DMS 273 (cell line): ENCODE results near the gene CCDC60.

Experiments used
- DNase-seq: peaks from one replicate; lab custom pipeline; 2025; ENCODE audit not compliant: unreplicated experiment; lab: John Stamatoyannopoulos, UW

CCDC60 gene

DNA sequence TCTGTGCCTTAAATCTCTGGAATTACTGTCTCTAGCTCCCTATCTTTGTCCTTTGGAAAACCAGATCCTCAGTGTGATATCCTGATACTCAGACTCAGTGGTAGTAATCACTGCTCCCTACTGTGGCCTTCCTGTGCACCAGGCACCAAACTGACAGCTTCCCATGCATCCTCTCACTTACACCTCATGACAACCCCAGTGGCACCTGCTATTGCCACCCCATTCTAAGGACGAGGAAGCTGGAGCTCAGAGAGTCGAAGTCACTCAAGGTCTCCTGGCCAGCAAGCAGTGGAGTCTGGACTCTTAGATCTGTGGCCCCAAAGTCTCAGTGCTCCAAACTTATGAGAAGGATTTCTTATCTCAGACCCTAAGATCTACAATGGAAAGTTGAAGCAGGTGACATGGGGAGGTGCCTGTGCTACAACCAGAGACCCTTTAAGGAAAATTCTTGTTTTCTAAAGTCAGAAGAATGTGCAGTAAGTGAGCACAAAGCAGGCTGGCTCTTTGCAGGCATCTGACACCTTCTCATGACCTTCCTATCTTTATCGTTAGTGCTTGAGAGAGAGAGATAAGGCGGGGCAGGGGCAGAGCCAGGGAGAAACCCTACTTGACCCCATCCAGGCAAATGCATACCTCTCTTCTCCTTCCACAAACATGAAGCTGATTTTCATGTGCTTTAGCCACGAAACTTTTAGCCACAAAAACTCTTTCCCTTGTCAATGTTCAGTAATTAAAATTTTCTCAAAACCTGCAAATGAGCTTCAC lies 47.1 kb downstream of the CCDC60 start:
- DNase-seq = no peak

DNA sequence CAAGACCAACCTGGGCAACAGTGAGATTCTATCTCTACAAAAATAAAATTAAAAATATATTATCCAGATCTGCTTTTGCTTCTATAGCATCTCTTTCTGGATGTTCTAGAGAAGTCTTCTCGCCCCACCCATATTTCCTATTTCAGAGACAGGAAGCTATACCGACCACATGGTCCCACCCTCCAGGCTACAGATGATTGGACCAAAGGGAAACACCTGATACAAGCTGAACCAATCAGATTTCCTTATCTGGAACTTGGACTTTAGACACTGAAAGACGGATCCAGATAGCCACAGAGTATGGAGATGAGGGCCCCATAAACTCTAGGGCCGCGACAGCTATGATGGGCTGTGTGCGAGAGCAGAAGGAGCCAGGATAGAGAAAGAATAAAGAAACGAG lies 48.7 kb downstream of the CCDC60 start:
- DNase-seq = no peak

DNA sequence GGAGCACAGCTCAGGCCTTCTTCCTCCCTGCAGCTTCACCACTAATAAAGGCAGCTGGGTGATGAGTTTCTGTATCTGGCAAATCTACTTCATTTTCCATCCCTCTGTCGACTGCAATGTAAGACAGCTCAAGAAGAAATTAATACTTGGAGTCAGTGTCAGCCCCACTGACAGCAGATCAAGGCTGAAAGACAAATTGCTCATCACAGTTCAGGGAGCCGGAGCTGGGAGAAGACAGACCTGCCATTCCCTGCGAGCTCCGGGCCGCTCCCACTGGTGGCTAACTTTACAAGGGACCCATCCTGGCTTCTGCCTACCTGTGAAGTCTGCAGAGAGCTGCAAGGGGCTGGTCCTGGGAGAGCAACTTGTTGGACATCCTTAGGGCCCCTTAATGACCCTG lies 49.8 kb downstream of the CCDC60 start:
- DNase-seq = no peak

DNA sequence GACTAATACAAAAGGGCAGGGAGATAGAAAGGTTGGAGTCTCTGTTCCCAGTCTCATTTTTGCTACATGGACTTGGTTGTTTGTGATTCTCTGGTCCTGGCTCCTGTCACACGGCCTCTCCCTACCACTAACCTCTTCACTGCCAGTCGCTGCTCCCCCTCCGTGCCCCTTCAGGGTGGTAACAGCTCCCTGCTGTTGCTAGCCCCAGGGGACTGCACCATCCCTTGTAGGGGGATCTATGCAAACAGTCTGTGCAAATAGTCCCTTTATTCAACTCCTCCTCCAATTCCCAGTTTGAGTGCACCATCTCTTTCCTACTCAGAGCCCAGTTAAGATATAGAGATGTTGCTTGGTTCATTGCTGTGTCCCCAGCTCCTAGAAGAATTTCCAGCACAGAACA lies 51.1 kb downstream of the CCDC60 start:
- no peak for DNase-seq

DNA sequence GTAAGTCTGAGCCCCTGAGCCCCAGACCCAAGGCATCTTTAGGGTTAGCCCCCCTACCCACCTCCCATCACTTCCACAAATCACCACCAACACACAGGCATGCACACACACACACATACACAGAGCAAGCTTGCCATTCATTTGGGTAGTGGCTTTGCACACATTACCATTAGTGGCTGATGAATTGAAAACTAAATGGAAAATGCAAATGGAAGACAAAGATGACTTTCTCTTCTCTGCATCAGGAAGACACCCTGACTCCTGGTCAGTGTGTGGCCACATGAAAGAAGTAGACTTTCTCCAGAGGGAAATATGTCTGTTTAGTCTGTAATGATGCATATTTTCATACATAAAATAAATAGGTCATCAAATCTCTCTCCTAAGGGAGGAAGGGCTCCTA lies 55.2 kb downstream of the CCDC60 start:
- no peak for DNase-seq

DNA sequence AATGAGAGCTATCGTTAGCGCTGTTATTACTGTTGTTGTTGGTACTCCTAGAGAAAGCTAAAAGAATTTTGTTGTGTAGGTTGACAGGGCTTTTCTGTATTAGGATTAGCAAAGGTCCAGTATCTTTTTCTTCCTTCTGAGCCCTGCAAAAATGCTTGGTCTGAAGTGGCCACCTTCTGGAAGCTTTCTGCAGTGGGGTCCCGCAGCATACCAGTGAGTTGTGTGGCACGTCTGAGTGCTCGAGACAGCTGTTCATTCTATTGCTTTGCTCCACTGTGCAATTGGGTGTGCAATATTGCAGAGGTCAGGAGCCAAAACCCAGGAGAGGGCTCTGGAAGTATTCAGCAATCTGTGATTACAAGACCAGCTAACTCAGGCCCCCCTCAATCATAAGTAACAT lies 57.1 kb downstream of the CCDC60 start:
- no peak for DNase-seq

DNA sequence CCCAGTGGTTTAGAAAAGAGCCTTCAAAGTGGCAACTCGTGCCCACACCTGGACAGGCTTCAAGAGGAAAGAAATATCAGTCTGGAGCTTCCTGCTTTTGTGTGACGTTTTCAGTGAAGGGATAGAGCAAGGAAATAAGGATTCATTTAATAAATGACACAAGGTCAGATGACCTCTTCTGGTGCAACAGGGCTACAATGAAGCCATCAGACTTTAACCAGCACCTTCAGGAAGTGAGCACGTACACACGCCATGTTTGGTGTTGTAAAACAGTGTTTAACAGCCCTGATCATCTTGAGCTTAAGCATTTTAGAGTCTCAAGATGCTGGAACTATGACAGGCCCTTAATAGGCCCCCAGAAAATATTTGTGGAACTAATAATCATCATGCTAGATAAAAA lies 59.1 kb downstream of the CCDC60 start:
- no peak for DNase-seq

DNA sequence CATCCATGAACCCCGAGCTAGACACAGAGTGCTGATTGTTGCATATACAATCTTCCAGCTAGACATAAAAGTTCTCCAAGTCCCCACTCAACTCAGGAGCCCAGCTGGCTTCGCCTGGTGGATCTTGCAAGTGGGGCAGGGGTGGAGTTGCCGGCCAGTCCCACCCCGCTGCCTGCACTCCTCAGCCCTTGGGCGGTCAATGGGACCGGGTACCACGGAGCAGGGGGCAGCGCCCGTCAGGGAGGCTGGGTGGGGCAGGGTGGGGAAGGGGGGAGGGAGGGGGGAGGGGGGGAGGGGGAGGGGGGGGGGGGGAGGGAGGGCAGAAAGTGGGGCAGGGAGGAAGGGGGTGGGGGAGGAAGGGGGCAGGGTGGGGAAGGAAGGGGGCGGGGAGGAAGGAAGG lies 63.0 kb downstream of the CCDC60 start:
- DNase-seq = no peak

DNA sequence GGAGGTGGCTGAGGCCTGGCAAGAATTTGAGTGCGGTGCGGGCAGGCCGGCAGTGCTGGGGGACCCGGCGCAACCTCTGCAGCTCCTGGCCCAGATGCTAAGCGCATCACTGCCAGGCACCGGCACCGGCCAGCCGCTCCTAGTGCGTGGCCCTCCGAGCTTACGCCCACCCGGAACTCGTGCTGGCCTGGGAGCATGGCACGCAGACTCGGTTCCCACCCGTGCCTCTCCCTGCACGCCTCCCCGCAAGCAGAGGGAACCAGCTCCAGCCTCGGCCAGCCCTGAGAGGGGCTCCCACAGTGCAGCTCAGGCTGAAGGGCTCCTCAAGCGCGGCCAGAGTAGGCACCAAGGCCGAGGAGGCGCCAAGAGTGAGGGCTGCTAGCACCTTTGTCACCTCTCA lies 63.7 kb downstream of the CCDC60 start:
- DNase-seq = no peak

DNA sequence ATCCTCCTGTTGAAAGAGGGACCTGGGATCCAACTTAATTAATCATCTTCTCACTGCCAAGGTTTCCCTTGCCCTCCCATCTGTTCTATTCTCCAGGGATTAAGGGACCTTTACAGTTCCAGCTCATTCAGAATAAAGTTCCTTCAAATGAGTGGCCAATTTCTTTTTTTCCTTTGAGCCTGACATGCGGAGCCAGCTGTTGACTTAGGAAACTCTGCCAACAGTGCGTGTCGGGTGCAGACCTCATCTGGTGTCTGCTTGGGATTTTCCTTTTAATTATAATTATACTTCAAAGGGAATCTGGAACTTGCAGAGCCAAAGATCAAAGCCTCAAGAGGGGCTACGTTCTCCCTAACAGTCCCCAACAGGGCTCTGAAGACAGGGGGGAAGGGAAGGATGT lies 64.8 kb downstream of the CCDC60 start:
- DNase-seq = peak; percentile 87

DNA sequence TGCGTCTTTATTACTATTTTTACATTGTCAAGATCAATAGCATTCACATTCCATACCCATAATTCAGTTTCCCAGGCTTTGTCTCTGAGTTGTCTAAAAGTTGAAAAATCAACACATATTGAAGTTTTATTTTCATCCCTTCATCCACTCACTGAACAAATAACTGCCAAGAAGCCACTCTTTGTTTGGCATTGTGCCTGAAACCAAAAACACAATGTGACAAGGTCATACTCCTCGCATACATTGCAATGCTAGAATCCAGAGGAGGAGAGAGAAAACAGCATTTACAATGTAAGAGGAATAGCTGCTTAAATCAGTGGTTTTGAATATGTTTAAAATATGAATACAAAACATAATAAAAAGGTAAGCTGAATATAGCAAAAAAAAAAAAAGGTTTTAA lies 71.8 kb downstream of the CCDC60 start:
- DNase-seq = no peak

DNA sequence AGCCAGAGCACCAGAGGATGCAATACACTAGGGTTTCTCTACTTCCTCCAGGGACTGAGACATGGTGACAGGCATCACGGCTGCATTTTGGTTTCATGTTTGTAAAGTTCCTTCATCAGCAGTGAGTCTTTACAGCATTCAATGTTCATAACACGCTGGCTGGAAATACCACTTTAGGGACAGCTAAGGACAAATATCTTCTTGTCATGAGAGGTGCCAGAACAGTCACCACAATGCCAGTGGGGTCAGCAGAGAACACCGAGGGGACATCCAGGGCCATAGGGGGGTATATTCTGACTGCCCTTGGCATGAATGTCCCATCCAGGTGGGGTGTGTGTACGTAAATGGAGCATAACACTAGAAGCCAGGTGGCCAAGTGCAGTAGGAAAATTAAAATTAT lies 72.3 kb downstream of the CCDC60 start:
- no peak for DNase-seq

DNA sequence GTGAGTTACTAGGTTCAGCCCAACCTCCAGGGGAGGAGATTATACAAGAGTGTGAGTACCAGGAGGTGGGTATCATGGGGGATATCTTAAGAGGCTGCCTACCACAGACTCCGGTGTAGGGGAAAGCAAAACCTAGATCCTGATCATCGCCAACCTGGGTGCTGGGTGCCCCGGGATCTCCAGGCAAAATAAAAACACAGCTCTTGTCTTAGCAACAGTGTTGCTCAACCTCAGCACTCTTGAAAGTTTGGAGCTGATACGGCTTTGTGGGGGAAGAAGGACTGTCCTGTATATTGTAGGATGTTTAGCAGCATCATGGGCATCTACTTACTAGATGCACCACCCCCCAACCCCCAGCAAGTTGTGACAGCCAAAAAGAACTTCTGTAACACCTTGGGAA lies 74.5 kb downstream of the CCDC60 start:
- no peak for DNase-seq

DNA sequence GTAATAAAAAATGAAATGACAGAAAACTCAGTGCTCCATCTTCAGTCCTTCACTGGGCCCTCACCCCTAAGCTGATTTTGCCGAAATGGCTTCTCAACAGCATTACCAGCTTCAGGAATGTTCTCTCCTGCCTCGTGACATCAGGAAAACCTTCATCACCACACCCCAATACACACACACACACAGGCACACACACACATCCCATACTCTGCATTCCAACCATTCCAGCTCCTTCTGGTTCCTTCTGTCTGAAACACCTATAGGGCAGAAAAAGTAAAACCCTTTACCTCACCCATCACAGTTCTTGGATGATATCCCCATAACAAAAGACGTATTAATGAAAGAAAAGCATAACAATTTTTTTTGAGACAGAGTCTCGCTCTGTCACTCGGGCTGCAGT lies 75.9 kb downstream of the CCDC60 start:
- no peak for DNase-seq

DNA sequence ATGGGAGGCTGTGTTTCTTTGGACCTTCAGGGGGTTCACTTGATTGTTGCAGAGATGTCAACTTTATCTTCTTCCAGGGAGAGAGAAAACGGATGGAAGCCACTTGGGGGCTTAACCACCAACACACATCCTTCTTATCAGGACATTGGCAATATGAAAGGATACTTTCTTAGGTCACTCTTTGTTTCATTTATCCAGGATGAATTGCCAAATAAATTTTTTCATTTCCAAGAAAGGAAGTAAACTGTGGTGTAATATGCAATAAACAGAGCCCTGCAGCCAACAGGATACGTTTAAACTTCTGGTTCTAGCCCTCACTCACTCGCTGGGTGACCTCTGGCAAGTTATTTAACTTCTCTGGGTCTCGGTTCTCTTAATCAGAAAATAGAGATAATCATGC lies 77.8 kb downstream of the CCDC60 start:
- no peak for DNase-seq

DNA sequence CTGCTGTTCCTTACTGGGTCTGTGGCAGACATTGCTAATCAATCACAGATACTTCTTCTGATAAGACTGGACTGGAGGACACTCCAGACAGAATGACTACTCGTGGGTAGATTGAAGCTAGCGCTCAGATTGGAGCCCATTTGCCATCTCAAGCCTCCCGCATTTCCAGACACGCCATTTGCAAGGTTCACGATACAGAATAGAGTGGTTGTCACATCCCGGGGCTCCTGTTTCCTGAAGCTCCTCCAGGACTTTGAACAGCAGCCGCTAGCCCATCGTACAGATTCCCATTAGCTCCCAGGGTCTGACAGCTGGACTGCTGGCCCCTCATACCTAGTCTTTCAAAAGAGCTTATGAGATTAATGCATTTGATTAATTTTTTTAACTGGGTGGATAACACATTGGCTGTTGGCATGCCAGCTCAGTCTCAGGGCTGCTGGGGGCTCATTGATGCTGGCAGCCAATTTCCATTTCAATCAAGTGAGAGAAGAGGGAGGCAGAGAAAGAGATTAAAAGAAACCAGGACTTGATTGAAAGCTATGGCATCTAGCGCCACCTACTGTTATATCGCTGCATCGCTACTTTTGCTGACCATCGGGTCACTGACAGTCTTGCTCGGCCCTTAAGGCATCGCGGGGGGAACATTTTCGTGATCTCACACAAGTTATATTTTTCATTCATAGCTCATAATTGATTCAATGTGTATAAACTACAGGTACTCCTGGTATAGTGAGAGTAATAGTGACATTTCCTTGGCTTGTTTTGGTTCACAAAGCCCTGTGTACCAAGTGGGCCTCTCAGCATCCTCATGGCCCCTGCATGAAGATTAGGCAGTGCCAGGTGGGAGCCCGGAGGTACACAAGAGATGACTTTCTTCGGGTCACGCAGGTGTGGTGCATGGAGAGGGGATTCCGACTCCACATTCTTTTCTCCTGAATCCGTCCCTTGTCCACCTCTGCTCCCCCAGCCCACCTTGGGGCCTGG lies 78.6 kb downstream of the CCDC60 start:
- peak; percentile 71 for DNase-seq

DNA sequence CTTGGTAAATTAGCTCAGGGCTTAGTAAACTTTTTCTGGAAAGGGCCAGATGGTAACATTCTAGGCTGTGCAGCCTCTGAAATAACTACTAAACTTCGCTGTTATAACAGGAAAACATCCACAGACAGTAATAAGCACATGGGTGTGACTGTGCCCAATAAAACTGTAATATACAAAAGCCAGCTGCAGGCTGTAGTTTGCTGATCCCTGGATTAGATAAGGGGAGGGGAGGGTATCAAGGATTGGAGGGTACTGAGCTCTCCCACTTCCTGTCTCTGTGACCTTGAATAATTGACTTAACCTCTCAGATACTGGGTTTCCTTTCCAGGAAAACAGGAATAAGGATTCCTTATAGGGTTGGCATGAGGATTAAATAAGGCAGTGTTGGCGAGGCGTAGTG lies 81.2 kb downstream of the CCDC60 start:
- DNase-seq = no peak

DNA sequence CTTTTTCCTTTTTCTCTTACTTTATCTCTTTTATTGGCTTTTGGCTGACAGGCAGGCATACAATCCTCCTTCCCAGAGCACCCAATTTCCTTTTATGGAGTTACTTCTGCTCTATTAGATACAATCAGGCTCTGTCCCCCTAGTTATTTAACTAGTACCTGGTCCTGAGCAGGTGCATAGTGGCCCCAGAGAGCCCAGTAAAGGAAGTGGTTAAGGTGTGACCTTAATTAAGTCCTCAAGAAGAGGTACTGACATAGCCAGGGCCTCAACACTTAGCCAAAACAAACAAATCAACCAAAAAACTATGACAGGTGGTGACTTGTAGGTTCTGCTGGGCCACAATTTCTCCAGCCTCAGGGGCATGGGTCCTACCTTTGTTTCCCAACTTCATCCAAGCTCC lies 82.9 kb downstream of the CCDC60 start:
- no peak for DNase-seq

DNA sequence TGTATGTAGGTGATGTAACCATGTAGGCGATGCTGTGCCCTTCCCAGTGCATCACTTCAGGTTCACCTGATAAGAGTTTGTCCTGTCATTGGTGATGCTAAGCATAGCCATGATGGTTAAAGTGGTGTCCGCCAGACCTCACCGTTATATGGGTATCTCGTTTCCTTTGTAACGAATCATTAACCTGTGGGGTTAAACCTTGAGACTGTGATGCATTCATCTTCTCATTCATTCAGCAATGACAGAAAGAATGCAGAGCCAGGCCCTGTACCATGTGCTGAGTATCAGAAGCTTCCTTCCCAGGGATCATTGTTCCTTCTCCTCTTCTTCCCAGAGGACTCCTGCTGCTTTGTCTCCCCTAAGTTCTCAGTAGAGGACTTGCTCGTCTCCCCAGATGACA lies 84.9 kb downstream of the CCDC60 start:
- no peak for DNase-seq

DNA sequence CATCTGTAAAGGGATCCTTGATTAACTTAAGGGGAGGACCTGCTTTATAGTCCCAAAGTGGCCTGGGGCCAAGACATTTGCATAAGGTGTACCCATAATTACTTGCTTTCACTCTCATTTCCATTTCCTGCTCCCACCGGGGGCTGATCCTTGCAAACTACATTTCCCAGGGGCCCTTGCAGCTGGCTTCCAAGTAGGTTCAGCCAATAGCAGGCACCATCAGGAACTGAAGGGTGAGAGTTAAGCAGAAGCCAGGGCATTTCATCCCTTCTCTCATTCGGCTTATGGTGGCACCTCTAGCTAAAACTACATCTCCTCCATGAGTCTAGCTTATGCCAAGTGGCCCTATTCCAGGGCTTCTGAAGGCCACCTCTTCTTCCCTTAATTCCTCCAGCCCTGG lies 88.8 kb downstream of the CCDC60 start:
- DNase-seq = peak; percentile 35

DNA sequence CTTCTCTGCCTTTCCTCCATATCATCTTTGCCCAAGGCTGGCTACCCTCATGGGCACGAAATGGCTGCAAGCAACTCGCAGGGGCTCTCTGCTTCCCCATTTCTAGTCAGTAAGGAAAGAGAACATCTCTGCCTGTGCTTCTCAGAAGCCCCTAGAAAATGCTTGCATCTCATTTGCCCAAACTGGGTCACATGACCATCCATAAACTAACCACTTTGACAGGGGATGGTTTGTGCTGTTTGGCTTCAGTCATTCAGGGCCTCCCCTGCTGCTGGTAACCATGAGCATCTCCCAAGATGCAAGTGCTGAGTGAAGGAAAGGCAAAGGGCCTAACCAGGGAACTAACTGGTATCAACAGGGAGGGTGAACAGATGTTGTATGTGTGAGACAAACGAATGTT lies 91.1 kb downstream of the CCDC60 start:
- no peak for DNase-seq

DNA sequence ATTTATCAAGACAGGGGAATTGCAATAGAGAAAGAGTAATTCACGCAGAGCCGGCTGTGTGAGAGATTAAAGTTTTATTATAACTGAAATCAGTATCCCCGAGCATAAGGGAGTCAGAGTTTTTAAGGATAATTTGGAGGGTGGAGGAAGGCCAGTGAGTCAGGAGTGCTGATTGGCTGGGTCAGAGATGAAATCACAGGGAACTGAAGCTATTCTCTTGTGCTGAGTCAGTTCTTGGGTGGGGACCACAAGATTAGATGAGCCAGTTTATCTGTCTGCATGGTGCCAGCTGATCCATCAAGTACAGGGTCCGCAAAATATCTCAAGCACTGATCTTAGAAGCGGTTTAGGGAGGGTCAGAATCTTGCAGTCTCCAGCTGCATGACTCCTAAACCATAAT lies 96.6 kb downstream of the CCDC60 start:
- DNase-seq = no peak
